NCI-H226 (cell line): Measurements from ENCODE around the gene MMP23B.
A peak's percentile ranks its signal among the peaks of the same experiment; 100 is the strongest.
"Not testable (repeated sequence)": the region's sequence is repeated elsewhere in the genome, so short reads cannot be mapped to it uniquely, and the experiment has no call there.

Experiments
- DNase-seq: peaks from one replicate; pipeline ENCODE4 v3.0.0-alpha.2; 2015

MMP23B gene

DNA sequence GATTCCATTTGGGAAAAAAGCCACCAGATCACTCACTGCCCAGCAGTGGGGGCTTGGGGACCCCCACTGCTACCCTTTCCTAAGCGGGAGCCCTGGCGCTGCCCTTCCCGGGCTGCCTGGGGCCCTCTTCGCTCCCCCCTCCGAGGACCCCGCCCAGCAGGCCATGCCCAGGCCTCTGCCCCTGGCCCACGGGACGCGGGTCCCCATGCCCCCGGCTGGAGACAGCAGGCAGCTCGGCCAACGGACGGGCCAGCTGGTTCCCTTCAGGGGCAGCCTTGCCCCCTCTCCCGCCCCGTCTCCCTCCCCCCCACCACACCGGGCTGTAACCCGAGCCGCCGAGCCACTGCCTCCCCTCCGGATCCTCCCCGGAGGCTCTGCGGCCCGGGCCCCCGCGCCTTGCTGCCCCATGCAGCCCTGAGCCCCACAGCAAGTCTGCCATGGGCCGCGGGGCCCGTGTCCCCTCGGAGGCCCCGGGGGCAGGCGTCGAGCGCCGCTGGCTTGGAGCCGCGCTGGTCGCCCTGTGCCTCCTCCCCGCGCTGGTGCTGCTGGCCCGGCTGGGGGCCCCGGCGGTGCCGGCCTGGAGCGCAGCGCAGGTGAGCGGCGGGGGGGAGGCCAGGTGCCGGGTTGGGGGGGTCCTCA lies at the start of gene MMP23B:
Gene MMP23B, plus strand, starts transcription at position 392 of the 639 bp plus-strand sequence. Its CDS starts 46 bp downstream, at position 438.
- DNase-seq: no peak

DNA sequence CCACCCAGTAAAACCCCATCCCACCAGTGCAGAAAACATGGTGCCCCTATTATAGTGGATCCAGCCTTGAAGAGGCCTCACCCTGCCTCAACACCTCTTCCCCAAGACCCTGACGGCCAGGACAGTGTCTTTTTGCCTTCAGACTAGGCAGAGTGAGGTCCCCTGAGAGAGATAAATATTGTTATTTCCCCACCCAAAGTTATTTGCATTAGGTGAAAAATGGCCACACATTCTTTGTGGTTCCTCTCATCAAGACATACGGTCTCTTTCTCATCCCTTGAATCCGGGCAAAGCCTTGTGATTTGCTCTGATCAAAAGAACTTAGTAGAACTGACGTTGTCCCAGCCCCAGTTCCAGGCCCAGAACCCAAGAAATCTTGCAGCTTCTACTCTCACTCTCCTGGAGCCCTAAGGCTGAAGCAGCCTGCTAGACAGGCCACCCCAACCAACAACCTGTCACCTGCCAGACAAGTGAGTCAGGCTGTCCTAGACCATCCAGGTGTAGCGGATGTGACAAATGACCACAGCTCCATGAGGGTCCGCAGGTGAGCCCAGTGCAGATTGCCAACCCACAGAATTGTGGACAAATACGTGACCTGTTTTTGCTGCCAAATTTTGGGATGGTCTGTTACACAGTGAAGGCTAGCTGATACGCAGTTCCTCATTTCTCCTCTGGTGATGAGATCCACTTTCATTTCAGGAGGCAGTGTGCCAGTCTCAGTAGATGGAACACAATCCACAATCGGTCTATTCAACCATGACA lies 49.2 kb upstream of the MMP23B start:
- DNase-seq: no peak

DNA sequence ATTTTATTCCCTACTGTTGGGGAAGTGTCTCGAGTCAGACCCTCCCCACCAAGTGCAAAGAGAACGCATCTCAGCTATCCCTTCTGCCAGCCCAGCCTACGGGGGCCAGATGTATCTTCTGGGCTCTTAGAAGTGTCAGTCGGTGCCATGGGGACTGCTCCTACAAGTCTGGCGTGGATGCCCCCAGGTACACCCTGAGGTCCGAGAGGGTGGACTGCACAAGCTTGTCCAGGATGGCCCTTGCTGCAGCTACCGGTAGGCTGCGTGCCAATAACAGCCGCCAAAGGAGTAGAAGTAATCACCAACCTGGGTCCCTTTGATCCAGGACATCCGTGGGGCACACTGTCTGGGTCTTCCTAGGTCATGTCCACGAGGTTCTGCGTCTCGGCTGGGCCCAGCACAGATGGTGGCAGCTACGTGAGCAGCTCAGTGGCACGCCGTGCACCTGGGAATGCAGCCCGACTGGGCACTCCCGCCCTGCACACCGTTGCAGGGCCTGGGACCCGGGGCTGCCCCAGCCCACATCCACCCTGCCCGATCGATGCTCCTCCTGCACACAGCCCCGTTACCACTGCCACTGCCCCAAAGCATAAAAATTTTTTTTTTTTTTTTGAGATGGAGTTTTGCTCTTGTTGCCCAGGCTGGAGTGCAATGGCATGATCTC lies 48.5 kb upstream of the MMP23B start:
- DNase-seq: no peak

DNA sequence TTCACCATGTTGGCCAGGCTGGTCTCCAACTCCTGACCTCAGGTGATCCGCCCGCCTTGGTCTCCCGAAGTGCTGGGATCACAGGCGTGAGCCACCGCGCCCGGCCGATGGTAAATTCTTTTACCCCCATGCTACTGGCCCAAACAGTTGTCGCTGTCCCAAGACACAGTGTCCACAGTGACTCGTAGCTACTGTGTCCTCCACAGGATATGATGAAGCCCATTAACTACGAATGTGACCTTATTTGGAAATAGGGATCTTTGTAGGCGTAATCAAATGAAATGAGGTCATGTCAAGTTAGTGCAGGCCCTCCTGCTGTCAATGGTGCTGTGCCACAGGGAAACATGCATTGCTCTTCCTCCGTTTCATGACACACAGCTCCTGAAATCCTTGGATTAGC lies 40.5 kb upstream of the MMP23B start:
- no peak for DNase-seq

DNA sequence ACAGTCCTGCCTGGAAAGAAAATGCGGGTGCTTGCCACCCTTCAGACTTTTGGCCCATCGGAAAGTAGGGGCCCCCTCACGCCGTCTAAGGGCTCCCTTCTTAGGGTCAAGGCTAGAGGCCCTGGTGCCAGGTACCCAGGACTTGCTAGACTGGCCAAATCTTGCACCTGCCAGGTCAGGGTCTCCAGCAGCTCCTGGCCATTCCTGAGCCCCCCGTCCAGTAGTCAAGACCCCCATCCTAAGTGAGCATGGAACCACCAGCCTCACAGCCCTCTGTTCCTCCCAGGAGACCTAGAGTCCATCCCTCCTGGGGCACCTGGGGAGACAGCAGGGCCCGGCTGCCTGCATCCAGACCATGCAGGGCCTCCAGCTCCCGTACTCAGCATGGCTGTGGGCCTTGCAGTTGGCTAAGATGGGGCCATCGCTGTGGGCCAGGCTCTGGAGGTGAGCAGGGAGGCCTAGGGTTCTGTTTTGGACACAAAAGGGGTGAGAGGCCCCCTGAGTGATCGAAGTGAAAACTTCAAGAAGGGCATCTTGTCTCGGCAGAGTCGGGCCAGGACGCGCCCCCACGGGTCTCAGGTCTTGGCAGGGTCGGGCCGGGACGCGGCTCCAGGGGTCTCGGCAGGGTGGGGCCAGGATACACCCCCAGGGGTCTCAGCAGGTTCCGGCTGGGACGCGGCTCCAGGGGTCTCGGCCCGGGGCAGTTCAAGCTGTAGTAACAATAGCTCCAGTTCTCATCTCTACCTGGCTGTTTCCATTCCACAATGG lies 38.0 kb upstream of the MMP23B start:
- no peak for DNase-seq

DNA sequence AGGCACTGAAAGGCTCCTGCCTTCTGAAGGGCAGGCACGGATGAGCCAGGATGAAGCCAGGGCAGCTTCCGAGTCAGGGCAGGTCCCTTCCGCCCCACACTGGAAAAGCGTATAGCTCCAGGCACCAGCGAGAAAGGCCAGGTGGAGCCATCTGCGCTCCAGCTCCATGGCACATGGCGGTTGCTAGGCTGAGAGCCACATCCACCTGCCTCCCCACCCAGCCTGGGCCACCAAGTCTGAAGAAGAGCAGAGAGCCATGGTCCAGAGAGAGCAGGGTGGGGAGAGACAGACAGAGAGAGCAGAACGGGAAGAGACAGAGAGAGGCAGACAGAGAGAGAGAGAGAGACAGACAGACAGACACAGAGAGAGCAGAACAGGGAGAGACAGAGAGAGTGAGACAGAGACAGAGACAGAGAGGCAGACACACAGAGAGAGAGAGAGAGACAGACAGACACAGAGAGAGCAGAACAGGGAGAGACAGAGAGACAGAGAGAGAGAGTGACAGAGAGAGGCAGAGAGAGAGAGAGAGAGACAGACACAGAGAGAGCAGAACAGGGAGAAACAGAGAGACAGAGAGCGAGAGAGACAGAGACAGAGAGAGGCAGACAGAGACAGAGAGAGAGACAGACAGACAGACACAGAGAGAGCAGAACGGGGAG lies 37.2 kb upstream of the MMP23B start:
- DNase-seq: no peak

DNA sequence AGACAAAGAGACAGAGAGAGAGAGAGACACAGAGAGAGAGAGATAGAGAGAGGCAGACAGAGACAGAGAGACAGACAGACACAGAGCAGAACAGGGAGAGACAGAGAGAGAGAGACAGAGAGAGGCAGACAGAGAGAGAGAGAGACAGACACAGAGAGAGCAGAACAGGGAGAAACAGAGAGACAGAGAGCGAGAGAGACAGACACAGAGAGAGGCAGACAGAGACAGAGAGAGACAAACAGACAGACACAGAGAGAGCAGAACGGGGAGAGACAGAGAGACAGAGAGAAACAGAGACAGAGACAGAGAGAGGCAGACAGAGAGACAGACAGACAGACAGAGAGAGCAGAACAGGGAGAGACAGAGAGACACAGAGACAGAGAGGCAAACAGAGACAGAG lies 36.6 kb upstream of the MMP23B start:
- DNase-seq: not testable (repeated sequence)

DNA sequence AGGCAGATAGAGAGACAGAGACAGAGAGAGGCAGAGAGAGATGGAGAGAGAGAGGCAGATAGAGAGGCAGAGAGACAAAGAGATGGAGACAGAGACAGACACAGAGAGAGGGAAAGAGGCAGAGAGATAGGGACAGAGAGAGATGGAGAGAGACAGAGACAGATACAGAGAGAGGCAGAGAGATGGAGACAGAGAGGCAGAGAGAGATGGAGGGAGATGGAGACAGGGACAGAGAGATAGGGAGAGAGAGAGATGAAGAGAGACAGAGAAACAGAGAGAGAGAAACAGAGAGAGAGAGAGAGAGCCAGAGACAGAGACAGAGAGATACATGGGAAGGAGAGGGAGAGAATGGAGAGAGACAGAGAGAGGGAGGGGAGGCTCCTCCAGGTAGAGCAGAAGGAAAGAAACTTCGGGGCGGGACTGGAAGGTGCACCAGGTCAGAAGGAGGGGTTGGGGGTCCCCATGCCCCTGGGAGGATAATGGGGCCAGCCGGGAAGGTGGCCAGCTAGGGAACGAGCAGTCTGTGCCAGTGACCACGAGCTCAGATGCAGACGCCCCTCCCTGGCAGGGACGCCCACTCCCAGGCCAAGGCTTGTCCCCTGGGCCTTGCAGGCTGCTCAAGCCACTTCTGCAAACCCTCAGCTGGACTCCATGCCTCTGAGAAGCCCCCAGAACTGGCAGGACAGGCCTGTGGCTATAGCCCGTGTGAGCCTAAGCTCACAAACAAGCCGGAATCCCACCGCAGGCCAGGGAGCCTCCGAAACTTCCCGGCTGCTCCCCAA lies 35.3 kb upstream of the MMP23B start:
- DNase-seq: no peak

DNA sequence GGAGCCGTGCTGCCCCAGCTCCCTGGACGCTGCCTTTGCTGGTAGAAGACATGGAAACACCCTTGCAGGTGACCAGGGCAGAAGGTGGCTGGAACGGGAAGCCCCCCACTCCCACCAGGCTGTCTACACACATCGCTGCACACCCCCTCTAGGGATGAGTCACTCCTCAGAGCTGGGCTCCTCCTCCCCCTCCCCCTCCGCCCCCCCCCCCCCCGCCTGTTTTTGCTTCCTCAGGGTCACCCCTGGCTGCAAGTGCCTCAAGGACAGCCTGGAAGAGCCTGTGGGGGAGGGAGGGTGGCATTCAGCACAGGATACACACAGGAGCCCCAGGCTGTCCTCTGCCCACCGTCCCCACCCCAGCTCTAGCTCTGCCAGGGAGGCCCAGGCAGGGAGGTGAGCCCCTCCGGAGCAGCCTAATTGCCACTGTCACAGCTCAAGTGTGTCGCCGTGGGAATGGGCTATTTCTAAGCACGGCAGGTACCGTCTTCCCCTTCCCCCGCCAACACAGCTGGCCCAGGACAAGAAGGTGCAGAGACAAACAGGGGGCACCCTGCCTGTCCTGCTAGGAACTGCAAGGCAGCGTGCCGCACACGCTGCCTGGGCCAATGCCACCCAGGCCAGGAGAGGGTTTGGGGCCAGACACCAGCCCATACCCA lies 34.6 kb upstream of the MMP23B start:
- no peak for DNase-seq

DNA sequence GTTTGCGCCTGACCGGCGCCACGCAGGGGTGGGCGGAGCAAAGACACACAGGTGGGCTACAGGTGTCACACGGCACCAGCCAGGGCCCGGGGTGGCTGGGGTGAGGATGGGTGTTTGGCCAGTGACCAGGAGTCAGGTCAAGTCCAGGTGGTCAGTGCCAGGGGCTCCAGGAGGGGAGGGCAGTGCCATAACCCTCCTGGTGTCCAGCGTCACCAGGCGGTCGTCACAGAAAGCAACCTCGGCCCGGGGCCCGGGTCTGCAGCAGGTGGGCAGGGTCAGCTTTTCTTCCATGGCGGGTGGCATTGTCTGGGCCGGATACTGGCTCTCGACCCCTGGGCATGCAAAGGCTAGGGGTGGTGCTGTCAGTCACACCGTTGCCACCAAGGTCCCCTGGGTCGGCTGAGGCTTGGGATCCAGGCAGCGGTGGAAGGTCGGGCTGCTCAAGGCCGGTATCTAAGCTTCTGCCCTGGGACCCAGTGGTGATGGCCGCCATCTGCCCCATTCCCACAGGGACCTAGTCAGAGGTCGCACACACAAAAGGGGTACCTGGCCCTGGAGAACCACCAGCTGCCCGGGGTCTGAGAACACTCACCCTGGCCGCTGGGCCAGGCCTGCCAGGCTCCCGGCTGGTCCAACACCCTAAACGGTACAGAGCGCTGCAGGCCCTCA lies 33.8 kb upstream of the MMP23B start:
- no peak for DNase-seq

DNA sequence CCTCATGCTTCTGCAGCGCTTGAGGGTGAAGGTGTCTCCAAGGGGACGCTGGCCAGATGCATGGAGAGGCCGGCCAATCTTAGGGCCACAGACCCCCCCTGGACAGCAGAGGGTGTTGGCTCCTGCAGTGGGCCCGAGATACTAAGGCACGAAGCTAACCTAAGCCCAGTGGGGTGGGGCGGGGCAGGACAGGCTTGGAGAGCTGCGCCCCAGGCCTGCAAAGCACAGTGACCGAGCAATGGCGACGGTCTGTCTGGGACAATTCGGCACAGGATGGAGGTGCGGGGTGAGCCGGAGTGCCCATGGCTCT lies 33.3 kb upstream of the MMP23B start:
- DNase-seq: no peak

DNA sequence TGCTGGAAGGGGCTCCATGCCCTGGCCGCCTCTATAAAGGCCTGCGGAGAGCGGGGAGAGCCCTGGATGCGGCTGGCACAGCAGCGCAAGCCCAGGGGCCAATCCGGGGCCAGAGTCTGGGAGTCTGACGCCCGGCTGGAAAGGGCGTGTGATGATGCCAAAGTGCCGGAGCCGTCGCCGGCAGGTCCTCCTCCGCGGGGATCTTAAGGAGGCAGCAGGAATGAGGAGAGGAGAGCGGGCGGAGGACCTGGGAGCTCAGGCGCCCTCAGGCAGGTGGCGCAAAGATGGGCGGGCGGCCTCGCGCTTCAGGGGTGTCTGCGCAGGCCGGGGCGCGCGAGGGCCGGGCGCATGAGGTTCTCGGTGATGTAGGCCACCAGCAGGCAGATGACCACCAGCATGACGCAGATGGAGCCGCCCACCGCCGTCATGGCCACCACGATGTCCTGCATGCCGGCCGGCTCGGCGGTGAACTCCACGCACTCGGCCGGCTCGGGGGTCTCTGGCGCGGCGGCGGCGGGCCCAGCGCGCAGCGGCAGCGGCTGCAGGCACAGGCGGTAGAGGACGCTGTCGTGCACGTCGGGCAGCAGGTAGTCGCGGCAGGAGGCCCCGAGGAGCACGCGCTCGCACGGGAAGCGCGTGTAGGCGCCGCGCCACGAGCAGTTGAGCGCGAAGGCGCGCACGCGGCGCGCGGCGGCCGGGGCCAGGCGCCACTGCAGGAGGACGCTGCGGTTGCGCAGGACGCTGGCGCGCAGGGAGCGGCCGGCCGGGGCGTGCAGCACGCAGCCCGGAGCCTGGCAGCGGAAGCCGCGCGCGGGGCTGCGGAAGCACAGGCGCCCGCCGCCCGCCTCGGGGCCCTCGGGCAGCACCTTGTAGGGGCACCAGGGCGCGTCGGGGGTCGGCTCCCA lies 32.7 kb upstream of the MMP23B start:
- peak; percentile 43 for DNase-seq

DNA sequence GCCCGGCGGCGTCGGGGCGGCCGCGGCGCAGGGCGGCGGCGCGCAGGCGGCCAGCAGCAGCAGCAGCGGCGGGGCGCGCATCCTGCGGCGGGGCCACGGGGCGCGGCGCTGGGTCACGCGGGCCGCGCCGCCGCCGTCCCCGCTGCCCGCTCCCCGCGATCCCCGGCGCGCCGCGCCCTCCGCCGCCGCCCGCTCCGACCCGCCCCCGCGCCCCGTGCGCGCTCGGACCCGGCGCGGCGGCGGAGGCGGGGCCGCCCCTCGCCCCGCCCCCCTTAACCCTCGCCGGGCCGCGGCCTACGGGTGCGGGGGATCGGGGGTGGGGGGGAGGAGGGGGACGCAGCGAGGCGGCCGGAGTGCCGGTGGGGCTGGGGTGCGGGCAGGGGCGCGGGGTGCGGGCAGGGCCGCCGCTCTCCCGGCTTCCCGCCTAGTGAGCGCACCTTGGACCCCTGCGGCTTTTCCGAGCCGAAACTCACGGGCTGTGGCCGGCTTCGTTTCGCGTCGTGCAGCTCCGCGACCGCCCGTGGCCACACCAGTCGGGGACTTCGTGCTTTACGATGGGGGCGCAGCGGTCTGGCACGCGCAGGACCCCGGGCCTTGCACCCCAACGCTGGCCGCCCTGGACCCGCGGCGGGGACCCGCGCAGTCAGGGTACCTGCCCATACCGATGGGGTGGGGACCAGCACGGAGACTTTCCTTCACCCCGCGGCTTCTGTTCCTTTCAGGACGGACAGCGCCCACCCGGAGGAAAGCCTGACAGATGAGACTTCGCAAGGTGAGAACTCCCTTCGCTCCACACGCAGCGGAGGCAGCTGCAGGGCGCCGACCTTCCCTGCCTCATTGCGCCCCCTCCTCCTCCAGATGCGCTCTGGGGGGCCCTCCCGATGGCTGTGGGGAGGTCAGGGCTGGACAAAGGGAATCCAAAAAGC lies 31.8 kb upstream of the MMP23B start, which contains the start of gene FNDC10:
Gene FNDC10, minus strand, starts transcription at position 201 of the 926 bp plus-strand sequence. Its CDS starts 120 bp downstream, at position 81.
- no peak for DNase-seq

DNA sequence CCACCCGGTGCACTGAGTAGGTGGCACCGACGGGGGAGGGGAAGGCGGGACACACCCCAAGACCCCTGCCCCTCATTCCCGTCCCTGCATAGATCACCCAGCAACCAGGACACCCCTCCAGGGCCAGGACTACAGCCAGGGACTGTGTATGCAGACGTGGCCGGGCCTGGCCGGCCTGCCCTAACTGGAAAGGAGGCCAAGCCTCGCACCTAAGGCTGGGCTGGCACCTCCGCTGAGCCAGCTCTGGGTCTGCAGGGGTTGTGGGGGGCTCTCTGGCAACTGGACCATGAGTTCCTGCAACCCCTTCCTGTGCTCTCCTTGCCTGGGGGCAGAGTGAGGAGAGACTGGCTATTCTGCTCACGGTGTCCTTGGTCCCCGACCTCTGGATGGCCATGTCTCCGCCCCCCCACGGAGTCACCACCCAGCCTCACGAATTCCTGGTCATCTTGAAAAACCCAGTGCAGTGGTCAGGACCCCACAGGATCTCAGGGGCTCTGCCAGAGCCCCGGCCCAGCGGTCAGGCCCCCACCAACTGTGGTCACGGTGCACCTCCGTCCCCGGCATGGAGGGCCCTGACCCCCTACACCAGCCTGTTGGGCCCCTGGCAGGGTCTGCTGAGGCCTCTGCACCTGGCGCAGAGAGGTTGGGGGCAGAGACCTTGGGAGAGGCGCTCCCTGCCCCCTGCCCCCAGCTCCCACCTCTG lies 31.0 kb upstream of the MMP23B start:
- no peak for DNase-seq

DNA sequence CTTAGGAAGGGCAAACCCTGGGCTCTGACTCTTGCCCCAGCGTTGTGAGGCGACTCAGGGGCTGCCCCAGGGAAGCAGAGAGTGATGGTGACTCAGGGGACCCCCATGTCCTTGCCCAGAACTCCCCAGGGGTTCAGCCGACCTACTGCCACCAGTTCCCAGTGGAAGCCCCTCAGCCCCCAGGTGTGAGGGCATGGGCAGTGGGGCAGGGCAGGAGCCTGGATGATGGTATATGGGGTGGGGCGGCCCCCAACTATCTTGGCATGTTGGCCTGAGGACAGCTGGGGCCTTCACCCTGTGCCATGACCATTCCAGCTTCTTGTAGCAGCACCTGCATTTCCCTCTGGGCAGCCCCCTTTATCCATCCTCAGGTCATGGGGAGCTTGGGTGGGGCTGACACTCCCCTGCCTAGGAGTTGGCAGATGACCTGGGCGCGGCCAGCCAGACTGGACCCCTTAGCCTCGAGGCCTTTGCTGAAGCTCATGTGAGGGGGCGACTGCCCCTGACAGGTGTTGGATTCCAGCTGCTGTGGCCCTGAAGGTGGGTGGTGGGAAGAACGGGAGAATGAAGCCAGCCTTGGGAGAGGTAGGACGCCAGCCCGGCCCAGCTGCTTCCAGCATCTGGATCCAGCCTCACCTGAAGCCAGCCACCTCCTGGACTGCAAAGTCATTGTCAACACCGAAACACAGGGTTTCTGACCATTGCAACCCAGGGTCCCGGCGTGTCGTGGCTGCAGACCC lies 30.2 kb upstream of the MMP23B start:
- DNase-seq: no peak

DNA sequence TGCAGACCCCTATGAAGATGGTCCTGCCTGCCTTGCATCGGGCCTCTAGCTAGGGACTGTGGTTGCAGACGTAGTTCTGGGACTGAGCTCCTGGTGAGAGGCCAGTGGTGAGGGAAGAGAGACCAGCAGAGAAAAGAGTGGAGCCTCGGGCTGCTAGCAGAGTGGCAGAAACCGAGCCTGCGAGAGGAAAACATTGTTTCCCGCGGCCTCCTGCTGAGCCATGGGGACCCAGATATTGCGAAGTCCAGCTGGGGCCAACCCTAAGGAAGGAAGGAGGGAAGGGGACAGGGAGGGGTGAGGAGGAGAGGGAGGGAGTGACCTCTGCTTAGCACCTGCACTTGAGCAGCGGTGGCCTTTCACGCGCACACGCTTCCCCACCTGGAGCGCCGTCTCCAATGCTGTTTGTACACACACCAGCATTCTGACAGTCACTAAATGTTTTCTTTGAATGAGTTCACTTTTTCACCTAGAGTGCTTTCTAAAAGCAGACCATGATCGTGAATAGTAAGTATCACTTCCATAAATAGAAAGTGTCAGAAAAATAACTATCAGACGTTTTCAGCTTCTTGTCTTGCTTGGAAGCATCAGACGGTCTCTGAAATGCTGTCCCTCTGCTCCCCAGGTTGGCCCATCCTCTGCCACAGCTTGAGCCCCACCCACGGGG lies 29.5 kb upstream of the MMP23B start:
- no peak for DNase-seq
